HEK293 (cell line): ENCODE results near the gene PLXND1.

Source experiments
- CTCF ChIA-PET: fragments of 350-600 bp; formaldehyde crosslinking; extraction: SDS; loops from one replicate; lab custom pipeline; 2021; ENCODE audit warnings: antibody characterized with exemption; lab: Yijun Ruan, JAX
- POLR2A ChIA-PET: fragments of 300-600 bp; formaldehyde crosslinking; extraction: SDS; loops from one replicate; lab custom pipeline; 2020; ENCODE audit warnings: antibody characterized with exemption, inconsistent platforms; lab: Yijun Ruan, JAX
- H3K27ac ChIP-seq: fragments of 200-500 bp; sonication (Bioruptor generic); 2 replicates; pipeline ENCODE4 v1.5.1; 2014; ENCODE audit warnings: low read depth, low read length, control low read depth, inconsistent platforms; ENCODE audit errors: extremely low read depth
- H3K36me3 ChIP-seq, 2 experiments: fragments of 200-500 bp in 1 of 2; sonication (Bioruptor generic) in 1 of 2; 1 replicate in 1 of 2; 2 replicates in 1 of 2; pipeline ENCODE4 v1.5.1; 2014 to 2017; ENCODE audit warnings: inconsistent platforms in 2 of 2, low read length in 2 of 2; ENCODE audit not compliant: control insufficient read depth in 2 of 2, insufficient read depth in 1 of 2
- H3K4me1 ChIP-seq: fragments of 200-500 bp; sonication (Bioruptor generic); 2 replicates; pipeline ENCODE4 v1.5.1; 2014; ENCODE audit warnings: mild to moderate bottlenecking, low read length, inconsistent platforms; ENCODE audit not compliant: control insufficient read depth, insufficient read depth
- H3K4me3 ChIP-seq: 2 replicates; pipeline ENCODE4 v1.5.1; 2011; ENCODE audit warnings: low read depth, mild to moderate bottlenecking, control low read depth, low read length, moderate library complexity
- H3K9me3 ChIP-seq: fragments of 200-500 bp; sonication (Bioruptor generic); 2 replicates; pipeline ENCODE4 v1.5.1; 2014; ENCODE audit warnings: low read depth, low read length, inconsistent platforms; ENCODE audit not compliant: control insufficient read depth, insufficient read depth
- EGR2 ChIP-seq: fragments of 450-650 bp; formaldehyde crosslinking; IDR thresholded peaks from 2 replicates; pipeline ENCODE4 v1.5.1; 2016; ENCODE audit warnings: low read depth, missing biosample characterization, missing genetic modification characterization
- GFI1B ChIP-seq: fragments of 450-650 bp; formaldehyde crosslinking; IDR thresholded peaks from 2 replicates; pipeline ENCODE4 v1.5.1; 2016; ENCODE audit warnings: missing biosample characterization, missing genetic modification characterization
- KLF10 ChIP-seq: fragments of 450-650 bp; IDR thresholded peaks from 2 replicates; pipeline ENCODE4 v1.5.1; 2018; ENCODE audit warnings: missing biosample characterization, mild to moderate bottlenecking, missing genetic modification characterization
- KLF9 ChIP-seq: fragments of 450-650 bp; formaldehyde crosslinking; IDR thresholded peaks from 2 replicates; pipeline ENCODE4 v1.5.1; 2016; ENCODE audit warnings: missing biosample characterization, missing genetic modification characterization, low read depth
- MEIS1 ChIP-seq: sonication (generic); formaldehyde crosslinking; IDR thresholded peaks from 2 replicates; pipeline ENCODE4 v1.8.1; 2022; ENCODE audit warnings: missing genetic modification reagents, mild to moderate bottlenecking, borderline replicate concordance
- SCRT2 ChIP-seq: fragments of 450-650 bp; formaldehyde crosslinking; IDR thresholded peaks from 2 replicates; pipeline ENCODE4 v1.5.1; 2016; ENCODE audit warnings: missing biosample characterization, missing genetic modification characterization
- ZFHX2 ChIP-seq: fragments of 450-650 bp; formaldehyde crosslinking; conservative IDR thresholded peaks from 2 replicates; pipeline ENCODE4 v1.5.1; 2016; ENCODE audit warnings: missing biosample characterization, missing genetic modification characterization
- ZFP41 ChIP-seq: fragments of 450-650 bp; formaldehyde crosslinking; IDR thresholded peaks from 2 replicates; pipeline ENCODE4 v1.5.1; 2016; ENCODE audit warnings: missing biosample characterization, missing genetic modification characterization, borderline replicate concordance
- ZNF138 ChIP-seq: fragments of 450-650 bp; formaldehyde crosslinking; IDR thresholded peaks from 2 replicates; pipeline ENCODE4 v1.5.1; 2016; ENCODE audit warnings: missing biosample characterization, missing genetic modification characterization, borderline replicate concordance
- ZNF169 ChIP-seq: fragments of 450-650 bp; formaldehyde crosslinking; IDR thresholded peaks from 2 replicates; pipeline ENCODE4 v1.5.1; 2016; ENCODE audit warnings: missing biosample characterization, missing genetic modification characterization
- ZNF223 ChIP-seq: fragments of 450-650 bp; formaldehyde crosslinking; IDR thresholded peaks from 2 replicates; pipeline ENCODE4 v1.5.1; 2016; ENCODE audit warnings: missing biosample characterization, missing genetic modification characterization
- ZNF23 ChIP-seq: fragments of 450-650 bp; formaldehyde crosslinking; IDR thresholded peaks from 2 replicates; pipeline ENCODE4 v1.5.1; 2016; ENCODE audit warnings: missing biosample characterization, missing genetic modification characterization, borderline replicate concordance
- ZNF391 ChIP-seq: fragments of 450-650 bp; formaldehyde crosslinking; IDR thresholded peaks from 2 replicates; pipeline ENCODE4 v1.5.1; 2016; ENCODE audit warnings: low read depth, missing biosample characterization, missing genetic modification characterization, borderline replicate concordance
- ZNF473 ChIP-seq: fragments of 450-650 bp; formaldehyde crosslinking; IDR thresholded peaks from 2 replicates; pipeline ENCODE4 v1.5.1; 2017; ENCODE audit warnings: missing biosample characterization, missing genetic modification characterization
- ZNF549 ChIP-seq: fragments of 450-650 bp; IDR thresholded peaks from 2 replicates; pipeline ENCODE4 v1.5.1; 2018; ENCODE audit warnings: missing biosample characterization, missing genetic modification characterization, mild to moderate bottlenecking, inconsistent platforms, moderate library complexity
- ZNF610 ChIP-seq: fragments of 450-650 bp; formaldehyde crosslinking; IDR thresholded peaks from 2 replicates; pipeline ENCODE4 v1.5.1; 2016; ENCODE audit warnings: missing biosample characterization, missing genetic modification characterization, borderline replicate concordance
- ZNF624 ChIP-seq: fragments of 450-650 bp; formaldehyde crosslinking; IDR thresholded peaks from 2 replicates; pipeline ENCODE4 v1.5.1; 2017; ENCODE audit warnings: missing biosample characterization, missing genetic modification characterization
- ZNF792 ChIP-seq: fragments of 450-650 bp; formaldehyde crosslinking; IDR thresholded peaks from 2 replicates; pipeline ENCODE4 v1.5.1; 2016; ENCODE audit warnings: missing biosample characterization, missing genetic modification characterization
- TF ChIP-seq, protein P1 (sequence below): fragments of 450-650 bp; formaldehyde crosslinking; IDR thresholded peaks from 2 replicates; pipeline ENCODE4 v1.5.1; 2016; ENCODE audit warnings: missing biosample characterization, missing genetic modification characterization
- TF ChIP-seq, protein P2 (sequence below): fragments of 450-650 bp; formaldehyde crosslinking; IDR thresholded peaks from 2 replicates; pipeline ENCODE4 v1.5.1; 2016; ENCODE audit warnings: missing biosample characterization, missing genetic modification characterization
- TF ChIP-seq, protein P3 (sequence below): sonication (generic); formaldehyde crosslinking; IDR thresholded peaks from 2 replicates; pipeline ENCODE4 v1.8.1; 2022; ENCODE audit warnings: mild to moderate bottlenecking, moderate library complexity, missing genetic modification reagents
- TF ChIP-seq, protein P4 (sequence below): fragments of 450-650 bp; formaldehyde crosslinking; IDR thresholded peaks from 2 replicates; pipeline ENCODE4 v1.5.1; 2017; ENCODE audit warnings: missing biosample characterization, missing genetic modification characterization
- TF ChIP-seq, protein P5 (sequence below): fragments of 450-650 bp; formaldehyde crosslinking; IDR thresholded peaks from 2 replicates; pipeline ENCODE4 v1.5.1; 2016; ENCODE audit warnings: missing biosample characterization, missing genetic modification characterization, borderline replicate concordance

The PLXND1 gene

DNA sequence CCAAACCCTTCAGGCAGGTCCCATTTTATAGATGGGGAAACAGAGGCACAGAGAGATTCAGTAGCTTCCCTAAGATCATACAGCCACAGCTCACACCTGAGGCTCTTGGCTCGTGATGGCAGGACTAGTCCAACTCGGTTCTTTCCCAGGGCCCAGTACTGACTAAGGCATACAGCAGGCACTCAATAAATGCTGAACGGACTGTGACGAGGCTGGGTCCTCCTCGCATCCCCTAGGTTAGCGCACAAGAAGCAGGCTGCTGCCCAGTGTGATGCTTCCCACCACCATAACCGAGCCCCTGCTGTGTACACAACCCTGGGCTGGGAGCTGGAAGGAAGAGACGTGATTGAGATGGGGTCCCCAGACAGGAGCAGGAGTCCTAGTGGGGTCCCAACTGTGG lies 24.9 kb downstream of the PLXND1 start:
- H3K4me3 ChIP-seq = no peak overlapping the region
- H3K9me3 ChIP-seq = no peaks in the 10 kb centered on the region
- H3K27ac ChIP-seq = no peak overlapping the region
- no peak for TF ChIP-seq KLF9 (tag by site-specific recombination)
- TF ChIP-seq SCRT2 (tag by site-specific recombination) = no peak
- TF ChIP-seq ZNF792 = 0 out of 2 replicates have a peak, but pooled peaks have one; percentile 50
- TF ChIP-seq, protein P1, sequence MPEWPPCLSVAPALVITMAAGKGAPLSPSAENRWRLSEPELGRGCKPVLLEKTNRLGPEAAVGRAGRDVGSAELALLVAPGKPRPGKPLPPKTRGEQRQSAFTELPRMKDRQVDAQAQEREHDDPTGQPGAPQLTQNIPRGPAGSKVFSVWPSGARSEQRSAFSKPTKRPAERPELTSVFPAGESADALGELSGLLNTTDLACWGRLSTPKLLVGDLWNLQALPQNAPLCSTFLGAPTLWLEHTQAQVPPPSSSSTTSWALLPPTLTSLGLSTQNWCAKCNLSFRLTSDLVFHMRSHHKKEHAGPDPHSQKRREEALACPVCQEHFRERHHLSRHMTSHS (tag by site-specific recombination) = no peak
- TF ChIP-seq ZNF391 (tag by site-specific recombination) = no peak
- ChIA-PET POLR2A (no interaction called here), CTCF (no interaction called here)
- H3K36me3 ChIP-seq = peaks cover 0 to 28% of the 10 kb centered on the region in 2 experiments; a peak in 1 of 3 replicates
- H3K4me1 ChIP-seq = no peaks in the 10 kb centered on the region

DNA sequence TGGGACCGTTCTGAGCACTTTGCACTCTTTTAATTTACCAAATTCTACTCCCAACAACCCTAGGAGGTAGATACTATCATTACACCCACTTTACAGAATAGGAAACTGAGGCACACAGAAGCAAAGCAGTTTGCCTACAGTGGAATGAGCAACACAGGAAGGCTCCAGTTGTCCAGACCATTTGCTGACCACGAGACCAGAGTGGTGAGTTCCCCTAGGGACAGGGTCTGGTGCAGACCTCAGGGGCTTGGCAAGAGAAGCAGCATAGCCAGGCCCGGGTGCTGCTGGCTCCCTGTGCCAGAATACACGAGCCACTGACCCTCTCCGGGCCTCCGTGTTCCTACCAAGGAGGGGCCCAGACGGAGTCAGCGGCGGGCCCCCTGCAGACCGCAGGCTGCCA lies 26.5 kb downstream of the PLXND1 start:
- no peak overlapping the region for H3K27ac ChIP-seq
- CTCF ChIA-PET = no interaction called here
- TF ChIP-seq, protein P2, sequence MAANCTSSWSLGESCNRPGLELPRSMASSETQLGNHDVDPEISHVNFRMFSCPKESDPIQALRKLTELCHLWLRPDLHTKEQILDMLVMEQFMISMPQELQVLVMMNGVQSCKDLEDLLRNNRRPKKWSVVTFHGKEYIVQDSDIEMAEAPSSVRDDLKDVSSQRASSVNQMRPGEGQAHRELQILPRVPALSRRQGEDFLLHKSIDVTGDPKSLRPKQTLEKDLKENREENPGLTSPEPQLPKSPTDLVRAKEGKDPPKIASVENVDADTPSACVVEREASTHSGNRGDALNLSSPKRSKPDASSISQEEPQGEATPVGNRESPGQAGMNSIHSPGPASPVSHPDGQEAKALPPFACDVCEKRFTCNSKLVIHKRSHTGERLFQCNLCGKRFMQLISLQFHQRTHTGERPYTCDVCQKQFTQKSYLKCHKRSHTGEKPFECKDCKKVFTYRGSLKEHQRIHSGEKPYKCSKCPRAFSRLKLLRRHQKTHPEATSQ (tag by site-specific recombination) = no peak
- TF ChIP-seq KLF10 (tag by site-specific recombination) (no peak), ZNF610 (tag by site-specific recombination) (no peak), GFI1B (tag by site-specific recombination) (no peak), MEIS1 (CRISPR knock-in tag) (no peak), ZFHX2 (tag by site-specific recombination) (no peak), ZNF549 (tag by site-specific recombination) (no peak), ZNF792 (no peak), ZNF23 (tag by site-specific recombination) (no peak), ZNF223 (tag by site-specific recombination) (no peak), ZFP41 (no peak), ZNF624 (no peak), ZNF473 (tag by site-specific recombination) (no peak)
- TF ChIP-seq, protein P3, sequence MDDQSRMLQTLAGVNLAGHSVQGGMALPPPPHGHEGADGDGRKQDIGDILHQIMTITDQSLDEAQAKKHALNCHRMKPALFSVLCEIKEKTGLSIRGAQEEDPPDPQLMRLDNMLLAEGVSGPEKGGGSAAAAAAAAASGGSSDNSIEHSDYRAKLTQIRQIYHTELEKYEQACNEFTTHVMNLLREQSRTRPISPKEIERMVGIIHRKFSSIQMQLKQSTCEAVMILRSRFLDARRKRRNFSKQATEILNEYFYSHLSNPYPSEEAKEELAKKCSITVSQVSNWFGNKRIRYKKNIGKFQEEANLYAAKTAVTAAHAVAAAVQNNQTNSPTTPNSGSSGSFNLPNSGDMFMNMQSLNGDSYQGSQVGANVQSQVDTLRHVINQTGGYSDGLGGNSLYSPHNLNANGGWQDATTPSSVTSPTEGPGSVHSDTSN (CRISPR knock-in tag) = no peak
- POLR2A ChIA-PET = no interaction called here
- H3K4me3 ChIP-seq = no peak overlapping the region
- no peaks in the 10 kb centered on the region for H3K4me1 ChIP-seq
- no peaks in the 10 kb centered on the region for H3K9me3 ChIP-seq
- H3K36me3 ChIP-seq = peaks cover 0 to 16% of the 10 kb centered on the region in 2 experiments; a peak in 1 of 3 replicates

DNA sequence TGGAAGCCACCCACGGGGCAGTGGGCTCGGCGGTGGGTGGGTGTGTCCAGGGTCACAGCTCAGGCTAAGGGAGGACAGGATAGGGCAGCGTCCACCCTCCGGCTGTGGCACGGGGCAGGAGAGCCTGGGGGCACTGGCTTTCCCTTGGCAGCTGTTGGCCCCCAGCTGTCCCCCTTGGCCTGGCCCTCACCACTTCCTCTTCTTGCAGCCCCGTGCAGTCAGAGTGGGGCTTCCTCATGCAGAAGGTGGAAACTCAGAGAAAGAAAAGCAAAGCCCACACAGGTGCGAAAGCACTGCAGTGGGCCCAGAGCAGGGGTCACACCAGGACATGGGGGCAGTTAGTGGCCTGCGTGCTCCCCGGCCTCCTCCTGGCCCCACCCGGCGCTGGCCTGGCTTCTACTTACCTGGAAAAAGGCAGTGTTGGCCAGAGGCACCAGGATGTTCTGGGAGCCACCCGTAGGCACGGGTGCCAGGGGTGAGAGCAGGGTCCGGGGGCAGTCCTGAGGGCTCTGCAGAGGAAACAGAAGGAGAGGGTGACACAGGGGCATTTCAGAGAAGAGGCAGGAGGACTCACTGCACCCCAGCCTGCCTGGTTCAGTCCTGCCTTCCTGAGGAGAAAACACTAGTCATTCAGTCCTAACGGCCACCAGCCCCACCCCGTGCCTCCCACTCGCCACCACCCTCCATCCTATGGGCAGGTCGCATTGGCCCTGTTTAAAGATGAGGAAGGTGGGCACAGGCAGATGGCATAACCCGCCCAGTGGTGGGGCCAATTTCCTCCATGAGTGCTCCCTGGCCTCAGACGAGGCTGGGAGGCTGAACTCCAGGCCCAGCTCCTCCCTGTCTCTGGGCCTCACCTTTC lies 28.3 kb downstream of the PLXND1 start:
- CTCF ChIA-PET = no interaction called here
- H3K4me3 ChIP-seq = no peak overlapping the region
- H3K9me3 ChIP-seq = no peaks in the 10 kb centered on the region
- H3K27ac ChIP-seq = no peak overlapping the region
- POLR2A ChIA-PET = interaction anchor here (0.5 kb wide), 1 partner anchor 52 kb away, joined by 3 read pairs; no protein-coding TSS in a partner anchor
- H3K36me3 ChIP-seq = peaks cover 0 to 5% of the 10 kb centered on the region in 2 experiments; a peak in 1 of 3 replicates
- no peaks in the 10 kb centered on the region for H3K4me1 ChIP-seq
- TF ChIP-seq ZNF169 (tag by site-specific recombination) (no peak), KLF10 (tag by site-specific recombination) (no peak), ZNF138 (tag by site-specific recombination) (no peak), ZNF223 (tag by site-specific recombination) (no peak), ZNF792 (no peak), EGR2 (0 out of 2 replicates have a peak, but pooled peaks have one; percentile 4)
- TF ChIP-seq, protein P4, sequence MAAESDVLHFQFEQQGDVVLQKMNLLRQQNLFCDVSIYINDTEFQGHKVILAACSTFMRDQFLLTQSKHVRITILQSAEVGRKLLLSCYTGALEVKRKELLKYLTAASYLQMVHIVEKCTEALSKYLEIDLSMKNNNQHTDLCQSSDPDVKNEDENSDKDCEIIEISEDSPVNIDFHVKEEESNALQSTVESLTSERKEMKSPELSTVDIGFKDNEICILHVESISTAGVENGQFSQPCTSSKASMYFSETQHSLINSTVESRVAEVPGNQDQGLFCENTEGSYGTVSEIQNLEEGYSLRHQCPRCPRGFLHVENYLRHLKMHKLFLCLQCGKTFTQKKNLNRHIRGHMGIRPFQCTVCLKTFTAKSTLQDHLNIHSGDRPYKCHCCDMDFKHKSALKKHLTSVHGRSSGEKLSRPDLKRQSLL (tag by site-specific recombination) = no peak
- TF ChIP-seq, protein P5, sequence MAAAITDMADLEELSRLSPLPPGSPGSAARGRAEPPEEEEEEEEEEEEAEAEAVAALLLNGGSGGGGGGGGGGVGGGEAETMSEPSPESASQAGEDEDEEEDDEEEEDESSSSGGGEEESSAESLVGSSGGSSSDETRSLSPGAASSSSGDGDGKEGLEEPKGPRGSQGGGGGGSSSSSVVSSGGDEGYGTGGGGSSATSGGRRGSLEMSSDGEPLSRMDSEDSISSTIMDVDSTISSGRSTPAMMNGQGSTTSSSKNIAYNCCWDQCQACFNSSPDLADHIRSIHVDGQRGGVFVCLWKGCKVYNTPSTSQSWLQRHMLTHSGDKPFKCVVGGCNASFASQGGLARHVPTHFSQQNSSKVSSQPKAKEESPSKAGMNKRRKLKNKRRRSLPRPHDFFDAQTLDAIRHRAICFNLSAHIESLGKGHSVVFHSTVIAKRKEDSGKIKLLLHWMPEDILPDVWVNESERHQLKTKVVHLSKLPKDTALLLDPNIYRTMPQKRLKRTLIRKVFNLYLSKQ (tag by site-specific recombination) = no peak
